ENCODE results near the gene FOXC2. TPM values are rescaled to one million over a fixed set of nuclear protein-coding genes. Genes with fewer than 3 reads are reported as not detected.

FOXC2 gene
- total and polyA plus RNA-seq, 2 donors (not counting 1 experiment from before 2014, with no cell fraction given), result not detected

GRCh38 chr16:86584726-86585721, 18.4 kb downstream of the FOXC2 start:
- Mint-ChIP-seq H3K27me3 (peaks cover 39% of the 10 kb centered on the region), H3K27ac (no peak overlapping the region), H3K4me1 (no peaks in the 10 kb centered on the region), H3K9me3 (ENCODE audit: insufficient read depth) (no peaks in the 10 kb centered on the region), H3K4me3 (no peak overlapping the region)
- Histone ChIP-seq H3K36me3 (replicated peaks in 1 of 2; ENCODE audit: control extremely low read depth in 1 of 2, control insufficient read depth in 1 of 2, extremely low read depth in 1 of 2, insufficient read depth in 2 of 2, low read length in 1 of 2) (no peaks in the 10 kb centered on the region), H3K4me3 (ENCODE audit: control extremely low read depth in 1 of 5, extremely low read depth in 1 of 5, insufficient read depth in 1 of 5, low read depth in 2 of 5, low read length in 4 of 5) (no peak overlapping the region), H3K79me2 (ENCODE audit: control insufficient read depth, insufficient read depth, low read length) (no peaks in the 10 kb centered on the region), H3K27me3 (replicated peaks in 1 of 4; ENCODE audit: control extremely low read depth in 1 of 4, control insufficient read depth in 3 of 4, insufficient read depth in 4 of 4, low read length in 3 of 4) (peaks cover 0 to 23% (median 7%) of the 10 kb centered on the region in 4 experiments), H4K20me1 (ENCODE audit: control insufficient read depth, insufficient read depth, low read length, poor library complexity, severe bottlenecking) (no peaks in the 10 kb centered on the region), H2AFZ (ENCODE audit: insufficient read depth, low read depth, low read length, poor library complexity, severe bottlenecking) (no peak overlapping the region), H3K4me1 (ENCODE audit: control insufficient read depth in 2 of 2, insufficient read depth in 2 of 2, low read length in 2 of 2) (no peaks in the 10 kb centered on the region), H3K9me3 (ENCODE audit: control extremely low read depth in 1 of 3, control insufficient read depth in 2 of 3, insufficient read depth in 1 of 3, low read length in 2 of 3) (no peaks in the 10 kb centered on the region), H3K4me2 (replicated peaks; ENCODE audit: low read depth, low read length, poor library complexity, severe bottlenecking) (no peak overlapping the region), H3K9ac (ENCODE audit: low read length) (no peak overlapping the region), H3K27ac (ENCODE audit: low read length in 2 of 2) (no peak overlapping the region)
- intact Hi-C loops (cut with micrococcal nuclease), result no loop called here
- TF ChIP-seq, protein P1, sequence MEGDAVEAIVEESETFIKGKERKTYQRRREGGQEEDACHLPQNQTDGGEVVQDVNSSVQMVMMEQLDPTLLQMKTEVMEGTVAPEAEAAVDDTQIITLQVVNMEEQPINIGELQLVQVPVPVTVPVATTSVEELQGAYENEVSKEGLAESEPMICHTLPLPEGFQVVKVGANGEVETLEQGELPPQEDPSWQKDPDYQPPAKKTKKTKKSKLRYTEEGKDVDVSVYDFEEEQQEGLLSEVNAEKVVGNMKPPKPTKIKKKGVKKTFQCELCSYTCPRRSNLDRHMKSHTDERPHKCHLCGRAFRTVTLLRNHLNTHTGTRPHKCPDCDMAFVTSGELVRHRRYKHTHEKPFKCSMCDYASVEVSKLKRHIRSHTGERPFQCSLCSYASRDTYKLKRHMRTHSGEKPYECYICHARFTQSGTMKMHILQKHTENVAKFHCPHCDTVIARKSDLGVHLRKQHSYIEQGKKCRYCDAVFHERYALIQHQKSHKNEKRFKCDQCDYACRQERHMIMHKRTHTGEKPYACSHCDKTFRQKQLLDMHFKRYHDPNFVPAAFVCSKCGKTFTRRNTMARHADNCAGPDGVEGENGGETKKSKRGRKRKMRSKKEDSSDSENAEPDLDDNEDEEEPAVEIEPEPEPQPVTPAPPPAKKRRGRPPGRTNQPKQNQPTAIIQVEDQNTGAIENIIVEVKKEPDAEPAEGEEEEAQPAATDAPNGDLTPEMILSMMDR (IDR thresholded peaks at IDR 0.05), result no peak
- no peak for TF ChIP-seq EZH2 (IDR thresholded peaks at IDR 0.05; ENCODE audit: borderline replicate concordance, insufficient read depth, low read depth, low read length, poor library complexity, severe bottlenecking)
- ChIA-PET POLR2A (no interaction called here), CTCF (no interaction called here)
- DNase-seq, result no peak
- ATAC-seq (ENCODE audit: low read depth), result no peak
- 86% methylated on average over 9 of the region's 12 CpGs for WGBS (ENCODE audit: insufficient coverage)
